T1000 (cell line): ENCODE measurements around the gene INKA2.
A peak's percentile ranks its signal among the peaks of the same experiment; 100 is the strongest.

Experiments
- DNase-seq: peaks from one replicate; lab custom pipeline; 2025; ENCODE audit warnings: mixed read lengths; lab: John Stamatoyannopoulos, UW

INKA2 gene

DNA sequence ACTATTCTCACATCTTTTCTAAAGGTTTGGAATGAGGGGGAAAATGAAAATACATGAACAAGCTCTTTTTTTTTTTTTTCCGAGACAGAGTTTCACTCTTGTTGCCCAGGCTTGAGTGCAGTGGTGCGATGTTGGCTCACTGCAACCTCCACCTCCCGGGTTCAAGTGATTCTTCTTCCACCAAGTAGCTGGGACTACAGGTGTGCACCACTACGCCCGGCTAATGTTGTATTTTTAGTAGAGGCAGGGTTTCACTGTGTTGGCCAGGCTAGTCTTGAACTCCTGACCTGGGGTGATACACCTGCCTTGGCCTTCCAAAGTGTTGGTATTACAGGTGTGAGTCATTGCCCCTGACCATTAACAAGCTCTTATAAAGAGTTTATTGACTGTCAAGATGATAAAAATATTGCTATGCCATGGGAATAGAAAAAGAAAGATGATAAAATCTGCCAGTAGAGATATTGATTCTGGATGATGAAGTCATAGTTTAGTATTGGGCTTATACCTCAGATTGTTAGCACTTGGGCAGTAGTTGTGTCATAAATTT is 36.6 kb downstream of the INKA2 start:
- DNase-seq = no peak

DNA sequence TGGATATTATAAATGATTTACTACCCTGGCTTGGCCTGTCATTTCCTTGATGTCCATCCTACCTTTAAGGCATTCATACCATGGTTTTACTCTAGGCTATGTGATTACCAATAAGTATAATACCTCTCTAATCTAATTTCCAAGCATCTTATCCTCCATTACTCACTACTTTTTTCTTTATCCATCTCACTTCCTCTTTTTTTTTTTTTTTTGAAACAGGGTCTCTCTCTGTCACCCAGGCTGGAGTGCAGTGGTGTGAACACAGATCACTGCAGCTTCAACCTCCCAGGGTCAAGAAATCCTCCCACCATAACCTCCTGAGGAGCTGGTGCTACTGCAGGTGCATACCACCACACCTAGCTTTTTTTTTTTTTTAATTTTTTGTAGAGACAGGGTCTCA is 39.9 kb downstream of the INKA2 start:
- DNase-seq = no peak

DNA sequence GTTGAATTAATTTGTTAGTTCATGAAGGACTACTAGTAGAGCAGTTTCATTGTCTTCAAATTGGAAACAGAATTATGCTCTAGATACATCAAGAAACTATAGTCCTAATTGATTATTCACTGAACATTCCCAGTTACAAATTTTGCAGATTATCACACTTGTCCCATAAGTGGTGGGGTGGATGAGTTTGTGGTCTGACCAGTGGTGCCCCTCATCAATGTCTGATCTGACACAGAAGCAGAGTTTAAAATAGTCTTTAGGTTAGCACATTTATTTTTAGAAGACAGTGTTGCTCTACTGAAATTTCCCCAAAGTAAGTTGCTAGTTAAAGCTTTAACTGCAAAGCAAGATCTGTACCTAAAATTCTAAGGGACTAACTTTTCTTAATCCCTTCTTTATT is 42.9 kb downstream of the INKA2 start:
- DNase-seq = no peak

DNA sequence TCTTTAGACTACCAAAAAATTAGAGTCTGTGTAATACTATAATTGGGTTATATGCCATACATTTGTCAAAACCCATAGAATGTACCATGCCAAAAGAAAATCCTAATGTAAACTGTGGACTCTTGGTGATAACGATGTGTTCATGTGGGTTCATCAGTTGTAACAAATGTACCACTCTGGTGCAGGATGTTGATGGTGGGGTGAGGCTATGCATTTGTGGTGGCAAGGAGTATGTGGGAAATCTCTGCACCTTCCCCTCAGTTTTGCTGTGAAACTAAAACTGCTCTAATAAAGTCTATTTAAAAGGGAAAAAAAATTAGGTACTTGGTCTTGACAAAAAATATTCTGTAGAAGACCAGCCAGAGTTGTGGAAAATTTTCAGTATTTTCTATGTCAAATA is 43.4 kb downstream of the INKA2 start:
- DNase-seq = no peak

DNA sequence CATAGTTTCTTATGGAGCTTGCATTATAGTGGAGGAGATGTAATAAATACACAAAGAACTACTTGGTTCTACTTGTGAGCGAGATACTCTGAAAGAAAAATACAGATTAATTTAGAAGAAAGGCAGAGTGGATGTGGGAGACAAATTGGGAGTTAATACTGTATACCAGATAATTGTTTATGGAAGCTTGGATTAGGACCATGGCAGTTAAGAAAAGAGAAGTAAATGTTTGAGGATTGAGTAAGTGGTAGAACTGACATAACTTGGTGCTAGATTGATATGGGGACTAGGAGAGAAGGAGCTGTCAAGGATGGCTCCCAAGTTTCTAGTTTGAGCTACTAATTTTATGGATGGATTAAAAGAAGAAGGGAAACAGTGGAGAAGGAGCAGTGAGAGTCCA is 47.3 kb downstream of the INKA2 start:
- no peak for DNase-seq

DNA sequence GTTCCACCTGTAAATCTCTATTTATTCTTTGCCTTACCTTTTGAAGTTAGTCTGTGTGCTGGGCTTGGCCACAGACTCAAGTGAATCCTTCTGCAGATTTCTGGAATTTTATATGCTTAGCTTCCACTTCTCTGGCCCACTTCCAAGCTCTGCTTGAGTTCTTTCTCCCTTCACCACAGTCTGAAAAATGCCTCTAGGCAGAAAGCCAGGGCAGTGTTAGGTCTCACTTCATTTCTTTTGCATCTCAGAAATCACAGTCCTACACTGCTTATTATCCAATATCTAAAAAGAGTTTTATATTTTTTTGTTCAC is 48.9 kb downstream of the INKA2 start:
- DNase-seq = peak; percentile 17
